HEK293 (cell line): ENCODE data around the gene TAS2R16.

Experiments used
- CTCF ChIA-PET: fragments of 350-600 bp; formaldehyde crosslinking; extraction: SDS; loops from one replicate; lab custom pipeline; 2021; ENCODE audit warnings: antibody characterized with exemption; lab: Yijun Ruan, JAX
- POLR2A ChIA-PET: fragments of 300-600 bp; formaldehyde crosslinking; extraction: SDS; loops from one replicate; lab custom pipeline; 2020; ENCODE audit warnings: antibody characterized with exemption, inconsistent platforms; lab: Yijun Ruan, JAX
- H3K27ac ChIP-seq: fragments of 200-500 bp; sonication (Bioruptor generic); 2 replicates; pipeline ENCODE4 v1.5.1; 2014; ENCODE audit warnings: low read depth, low read length, control low read depth, inconsistent platforms; ENCODE audit errors: extremely low read depth
- H3K36me3 ChIP-seq, 2 experiments: fragments of 200-500 bp in 1 of 2; sonication (Bioruptor generic) in 1 of 2; 1 replicate in 1 of 2; 2 replicates in 1 of 2; pipeline ENCODE4 v1.5.1; 2014 to 2017; ENCODE audit warnings: inconsistent platforms in 2 of 2, low read length in 2 of 2; ENCODE audit not compliant: control insufficient read depth in 2 of 2, insufficient read depth in 1 of 2
- H3K4me1 ChIP-seq: fragments of 200-500 bp; sonication (Bioruptor generic); 2 replicates; pipeline ENCODE4 v1.5.1; 2014; ENCODE audit warnings: mild to moderate bottlenecking, low read length, inconsistent platforms; ENCODE audit not compliant: control insufficient read depth, insufficient read depth
- H3K4me3 ChIP-seq: 2 replicates; pipeline ENCODE4 v1.5.1; 2011; ENCODE audit warnings: low read depth, mild to moderate bottlenecking, control low read depth, low read length, moderate library complexity
- H3K9me3 ChIP-seq: fragments of 200-500 bp; sonication (Bioruptor generic); 2 replicates; pipeline ENCODE4 v1.5.1; 2014; ENCODE audit warnings: low read depth, low read length, inconsistent platforms; ENCODE audit not compliant: control insufficient read depth, insufficient read depth
- FEZF1 ChIP-seq: fragments of 450-650 bp; formaldehyde crosslinking; IDR thresholded peaks from 2 replicates; pipeline ENCODE4 v1.5.1; 2016; ENCODE audit warnings: missing biosample characterization, missing genetic modification characterization
- PRDM1 ChIP-seq: fragments of 450-650 bp; formaldehyde crosslinking; IDR thresholded peaks from 2 replicates; pipeline ENCODE4; 2016; ENCODE audit warnings: missing biosample characterization, missing genetic modification characterization
- SCRT2 ChIP-seq: fragments of 450-650 bp; formaldehyde crosslinking; IDR thresholded peaks from 2 replicates; pipeline ENCODE4 v1.5.1; 2016; ENCODE audit warnings: missing biosample characterization, missing genetic modification characterization
- SP7 ChIP-seq: fragments of 450-650 bp; formaldehyde crosslinking; IDR thresholded peaks from 2 replicates; pipeline ENCODE4 v1.5.1; 2016; ENCODE audit warnings: missing biosample characterization, missing genetic modification characterization
- ZFP69B ChIP-seq: fragments of 450-650 bp; formaldehyde crosslinking; IDR thresholded peaks from 2 replicates; pipeline ENCODE4 v1.5.1; 2016; ENCODE audit warnings: missing biosample characterization, missing genetic modification characterization
- ZNF114 ChIP-seq: fragments of 450-650 bp; formaldehyde crosslinking; IDR thresholded peaks from 2 replicates; pipeline ENCODE4 v1.5.0; 2017; ENCODE audit warnings: missing biosample characterization, missing genetic modification characterization
- ZNF138 ChIP-seq: fragments of 450-650 bp; formaldehyde crosslinking; IDR thresholded peaks from 2 replicates; pipeline ENCODE4 v1.5.1; 2016; ENCODE audit warnings: missing biosample characterization, missing genetic modification characterization, borderline replicate concordance
- ZNF155 ChIP-seq: fragments of 450-650 bp; formaldehyde crosslinking; IDR thresholded peaks from 2 replicates; pipeline ENCODE4 v1.5.1; 2016; ENCODE audit warnings: missing biosample characterization, missing genetic modification characterization
- ZNF157 ChIP-seq: fragments of 450-650 bp; formaldehyde crosslinking; IDR thresholded peaks from 2 replicates; pipeline ENCODE4 v1.5.1; 2016; ENCODE audit warnings: missing biosample characterization, missing genetic modification characterization
- ZNF324 ChIP-seq: fragments of 450-650 bp; formaldehyde crosslinking; IDR thresholded peaks from 2 replicates; pipeline ENCODE4 v1.5.1; 2016; ENCODE audit warnings: missing biosample characterization, missing genetic modification characterization
- ZNF391 ChIP-seq: fragments of 450-650 bp; formaldehyde crosslinking; IDR thresholded peaks from 2 replicates; pipeline ENCODE4 v1.5.1; 2016; ENCODE audit warnings: low read depth, missing biosample characterization, missing genetic modification characterization, borderline replicate concordance
- ZNF404 ChIP-seq: fragments of 450-650 bp; formaldehyde crosslinking; IDR thresholded peaks from 2 replicates; pipeline ENCODE4 v1.5.1; 2017; ENCODE audit warnings: missing biosample characterization, missing genetic modification characterization
- ZNF530 ChIP-seq: fragments of 450-650 bp; formaldehyde crosslinking; IDR thresholded peaks from 2 replicates; pipeline ENCODE4 v1.5.1; 2016; ENCODE audit warnings: low read depth, missing biosample characterization, missing genetic modification characterization
- ZNF549 ChIP-seq: fragments of 450-650 bp; IDR thresholded peaks from 2 replicates; pipeline ENCODE4 v1.5.1; 2018; ENCODE audit warnings: missing biosample characterization, missing genetic modification characterization, mild to moderate bottlenecking, inconsistent platforms, moderate library complexity
- ZNF623 ChIP-seq: fragments of 450-650 bp; formaldehyde crosslinking; IDR thresholded peaks from 2 replicates; pipeline ENCODE4 v1.5.1; 2016; ENCODE audit warnings: missing biosample characterization, missing genetic modification characterization
- ZNF626 ChIP-seq: fragments of 450-650 bp; sonication (Bioruptor Pico); formaldehyde crosslinking; IDR thresholded peaks from 2 replicates; pipeline ENCODE4 v1.5.1; 2018; ENCODE audit warnings: missing biosample characterization, missing genetic modification characterization, inconsistent platforms
- ZNF629 ChIP-seq: fragments of 450-650 bp; formaldehyde crosslinking; IDR thresholded peaks from 2 replicates; pipeline ENCODE4 v1.5.1; 2017; ENCODE audit warnings: missing biosample characterization, missing genetic modification characterization
- ZNF660 ChIP-seq: fragments of 450-650 bp; IDR thresholded peaks from 2 replicates; pipeline ENCODE4 v1.5.1; 2018; ENCODE audit warnings: missing biosample characterization, mild to moderate bottlenecking, missing genetic modification characterization
- ZNF768 ChIP-seq: fragments of 450-650 bp; formaldehyde crosslinking; IDR thresholded peaks from 2 replicates; pipeline ENCODE4 v1.5.1; 2018; ENCODE audit warnings: missing biosample characterization, mild to moderate bottlenecking, missing genetic modification characterization
- ZNF785 ChIP-seq: fragments of 450-650 bp; formaldehyde crosslinking; IDR thresholded peaks from 2 replicates; pipeline ENCODE4 v1.5.1; 2016; ENCODE audit warnings: missing biosample characterization, missing genetic modification characterization
- ZNF791 ChIP-seq: fragments of 450-650 bp; formaldehyde crosslinking; IDR thresholded peaks from 2 replicates; pipeline ENCODE4 v1.5.1; 2016; ENCODE audit warnings: missing biosample characterization, missing genetic modification characterization
- TF ChIP-seq, protein P1 (sequence below): fragments of 450-650 bp; formaldehyde crosslinking; IDR thresholded peaks from 2 replicates; pipeline ENCODE4 v1.5.1; 2016; ENCODE audit warnings: missing biosample characterization, missing genetic modification characterization, low read depth
- TF ChIP-seq, protein P2 (sequence below): fragments of 450-650 bp; formaldehyde crosslinking; IDR thresholded peaks from 2 replicates; pipeline ENCODE4 v1.5.0; 2017; ENCODE audit warnings: missing biosample characterization, missing genetic modification characterization, borderline replicate concordance
- TF ChIP-seq, protein P3 (sequence below): fragments of 450-650 bp; formaldehyde crosslinking; IDR thresholded peaks from 2 replicates; pipeline ENCODE4 v1.5.1; 2017; ENCODE audit warnings: missing biosample characterization, missing genetic modification characterization
- TF ChIP-seq, protein P4 (sequence below): fragments of 450-650 bp; formaldehyde crosslinking; IDR thresholded peaks from 2 replicates; pipeline ENCODE4 v1.5.1; 2016; ENCODE audit warnings: missing biosample characterization, missing genetic modification characterization

TAS2R16 gene

DNA sequence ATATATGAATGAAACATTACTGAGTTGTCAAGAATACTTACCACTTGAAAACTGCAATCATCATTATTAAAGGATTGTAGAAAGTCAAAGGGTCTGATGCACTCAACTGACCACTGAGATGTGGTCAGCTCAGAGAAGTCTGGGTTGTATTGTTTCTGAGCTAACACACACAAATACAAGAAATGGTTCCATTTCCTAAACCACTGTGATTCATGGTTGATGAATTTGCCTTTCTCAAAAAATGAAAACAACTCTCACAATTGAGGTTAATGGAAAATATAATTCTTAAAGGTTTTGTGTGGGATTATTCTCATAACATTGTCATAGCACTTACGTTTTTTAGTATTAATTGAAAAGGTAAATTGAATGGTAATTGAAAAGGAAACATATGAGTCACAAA, 45.6 kb upstream of the TAS2R16 start (continued):
- TF ChIP-seq ZNF138 (tag by site-specific recombination), result no peak
- TF ChIP-seq, protein P1, sequence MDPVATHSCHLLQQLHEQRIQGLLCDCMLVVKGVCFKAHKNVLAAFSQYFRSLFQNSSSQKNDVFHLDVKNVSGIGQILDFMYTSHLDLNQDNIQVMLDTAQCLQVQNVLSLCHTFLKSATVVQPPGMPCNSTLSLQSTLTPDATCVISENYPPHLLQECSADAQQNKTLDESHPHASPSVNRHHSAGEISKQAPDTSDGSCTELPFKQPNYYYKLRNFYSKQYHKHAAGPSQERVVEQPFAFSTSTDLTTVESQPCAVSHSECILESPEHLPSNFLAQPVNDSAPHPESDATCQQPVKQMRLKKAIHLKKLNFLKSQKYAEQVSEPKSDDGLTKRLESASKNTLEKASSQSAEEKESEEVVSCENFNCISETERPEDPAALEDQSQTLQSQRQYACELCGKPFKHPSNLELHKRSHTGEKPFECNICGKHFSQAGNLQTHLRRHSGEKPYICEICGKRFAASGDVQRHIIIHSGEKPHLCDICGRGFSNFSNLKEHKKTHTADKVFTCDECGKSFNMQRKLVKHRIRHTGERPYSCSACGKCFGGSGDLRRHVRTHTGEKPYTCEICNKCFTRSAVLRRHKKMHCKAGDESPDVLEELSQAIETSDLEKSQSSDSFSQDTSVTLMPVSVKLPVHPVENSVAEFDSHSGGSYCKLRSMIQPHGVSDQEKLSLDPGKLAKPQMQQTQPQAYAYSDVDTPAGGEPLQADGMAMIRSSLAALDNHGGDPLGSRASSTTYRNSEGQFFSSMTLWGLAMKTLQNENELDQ (tag by site-specific recombination), result no peak

DNA sequence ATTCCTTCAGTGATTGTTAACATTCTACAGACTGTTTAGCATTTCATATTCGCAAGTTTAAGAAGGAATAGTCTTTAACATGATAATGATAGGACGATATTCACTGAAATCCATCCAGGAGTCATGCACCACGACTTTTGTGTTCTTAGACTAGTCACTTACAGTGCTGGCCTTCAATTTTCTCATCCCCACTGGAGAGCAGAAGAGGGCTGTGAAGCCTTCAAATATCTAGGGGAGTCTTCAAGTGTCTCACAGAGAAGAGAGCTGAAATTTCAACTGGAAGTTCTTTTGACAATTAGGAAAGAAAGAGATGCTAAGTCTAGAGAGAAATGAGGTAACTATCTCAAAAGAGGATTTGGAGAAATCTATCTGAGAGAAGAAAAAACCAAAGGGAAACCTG, 43.8 kb upstream of the TAS2R16 start:
- no peaks in the 10 kb centered on the region for H3K36me3 ChIP-seq
- POLR2A ChIA-PET, result no interaction called here

DNA sequence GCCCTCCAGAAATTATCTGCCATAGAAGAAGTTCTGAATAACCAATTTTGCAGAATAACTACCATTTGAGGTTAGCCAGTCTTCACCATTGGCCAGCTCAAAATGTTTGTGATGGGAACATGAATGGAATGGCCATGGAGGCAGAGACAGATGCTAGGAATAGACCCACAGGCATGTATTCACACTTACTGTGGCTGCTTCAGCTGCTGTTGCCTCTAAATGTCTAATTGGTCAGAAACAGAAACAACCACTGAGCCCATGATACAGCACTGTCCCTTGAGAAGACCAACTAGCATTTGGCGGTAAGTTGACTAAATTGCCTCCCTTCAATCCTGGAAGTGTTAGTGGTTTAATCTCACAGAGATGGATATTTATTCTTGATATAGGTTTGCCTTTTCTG, 38.6 kb upstream of the TAS2R16 start:
- Histone ChIP-seq H3K4me1 (no peaks in the 10 kb centered on the region), H3K4me3 (no peak overlapping the region), H3K27ac (no peak overlapping the region), H3K9me3 (no peaks in the 10 kb centered on the region), H3K36me3 (no peaks in the 10 kb centered on the region)
- CTCF ChIA-PET, result no interaction called here
- no peak for TF ChIP-seq ZNF530 (tag by site-specific recombination)
- POLR2A ChIA-PET, result no interaction called here

More for the DNA sequence above, 43.8 kb upstream of the TAS2R16 start:
- Histone ChIP-seq H3K4me3 (no peak overlapping the region), H3K27ac (no peak overlapping the region), H3K9me3 (no peaks in the 10 kb centered on the region), H3K4me1 (no peaks in the 10 kb centered on the region)
- no peak for TF ChIP-seq ZNF155
- no peak for TF ChIP-seq ZNF114 (tag by site-specific recombination)
- TF ChIP-seq ZNF660 (tag by site-specific recombination), result no peak
- no peak for TF ChIP-seq ZFP69B (tag by site-specific recombination)
- no peak for TF ChIP-seq FEZF1
- TF ChIP-seq, protein P2, sequence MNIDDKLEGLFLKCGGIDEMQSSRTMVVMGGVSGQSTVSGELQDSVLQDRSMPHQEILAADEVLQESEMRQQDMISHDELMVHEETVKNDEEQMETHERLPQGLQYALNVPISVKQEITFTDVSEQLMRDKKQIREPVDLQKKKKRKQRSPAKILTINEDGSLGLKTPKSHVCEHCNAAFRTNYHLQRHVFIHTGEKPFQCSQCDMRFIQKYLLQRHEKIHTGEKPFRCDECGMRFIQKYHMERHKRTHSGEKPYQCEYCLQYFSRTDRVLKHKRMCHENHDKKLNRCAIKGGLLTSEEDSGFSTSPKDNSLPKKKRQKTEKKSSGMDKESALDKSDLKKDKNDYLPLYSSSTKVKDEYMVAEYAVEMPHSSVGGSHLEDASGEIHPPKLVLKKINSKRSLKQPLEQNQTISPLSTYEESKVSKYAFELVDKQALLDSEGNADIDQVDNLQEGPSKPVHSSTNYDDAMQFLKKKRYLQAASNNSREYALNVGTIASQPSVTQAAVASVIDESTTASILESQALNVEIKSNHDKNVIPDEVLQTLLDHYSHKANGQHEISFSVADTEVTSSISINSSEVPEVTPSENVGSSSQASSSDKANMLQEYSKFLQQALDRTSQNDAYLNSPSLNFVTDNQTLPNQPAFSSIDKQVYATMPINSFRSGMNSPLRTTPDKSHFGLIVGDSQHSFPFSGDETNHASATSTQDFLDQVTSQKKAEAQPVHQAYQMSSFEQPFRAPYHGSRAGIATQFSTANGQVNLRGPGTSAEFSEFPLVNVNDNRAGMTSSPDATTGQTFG, result no peak
- no peak for TF ChIP-seq ZNF138 (tag by site-specific recombination)
- no peak for TF ChIP-seq ZNF623 (tag by site-specific recombination)
- TF ChIP-seq ZNF791, result no peak
- no peak for TF ChIP-seq ZNF404 (tag by site-specific recombination)
- no peak for TF ChIP-seq SCRT2 (tag by site-specific recombination)
- no peak for TF ChIP-seq ZNF391 (tag by site-specific recombination)
- TF ChIP-seq ZNF626, result no peak
- TF ChIP-seq ZNF785 (tag by site-specific recombination), result no peak
- TF ChIP-seq ZNF324 (tag by site-specific recombination), result no peak
- TF ChIP-seq SP7 (tag by site-specific recombination), result no peak
- CTCF ChIA-PET, result no interaction called here

DNA sequence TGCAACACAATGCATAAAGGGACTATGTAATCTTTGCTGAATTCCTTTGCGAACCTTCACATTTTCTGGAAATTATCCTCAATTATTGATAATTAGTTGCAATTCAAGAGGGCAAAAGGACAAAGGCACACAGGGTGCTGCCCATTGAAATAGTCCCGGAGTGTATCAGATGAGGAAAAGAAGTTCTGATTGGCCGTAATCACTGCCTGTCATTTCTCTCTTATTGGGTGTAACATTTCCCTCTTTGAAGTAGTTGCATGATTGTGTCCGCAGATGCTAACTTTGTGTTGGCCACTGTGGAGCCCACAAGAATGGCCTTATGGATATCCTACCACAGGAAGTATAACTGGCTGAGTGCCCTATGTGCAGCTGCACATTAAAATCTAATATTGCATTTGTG, 35.1 kb upstream of the TAS2R16 start:
- Histone ChIP-seq H3K4me3 (no peak overlapping the region), H3K4me1 (no peaks in the 10 kb centered on the region), H3K27ac (no peak overlapping the region), H3K9me3 (no peaks in the 10 kb centered on the region), H3K36me3 (no peaks in the 10 kb centered on the region)
- ChIA-PET POLR2A (no interaction called here), CTCF (no interaction called here)
- TF ChIP-seq ZNF157 (no peak), ZNF549 (tag by site-specific recombination) (no peak), ZNF768 (tag by site-specific recombination) (no peak), ZNF629 (tag by site-specific recombination) (no peak), PRDM1 (tag by site-specific recombination) (no peak)
- TF ChIP-seq, protein P3, sequence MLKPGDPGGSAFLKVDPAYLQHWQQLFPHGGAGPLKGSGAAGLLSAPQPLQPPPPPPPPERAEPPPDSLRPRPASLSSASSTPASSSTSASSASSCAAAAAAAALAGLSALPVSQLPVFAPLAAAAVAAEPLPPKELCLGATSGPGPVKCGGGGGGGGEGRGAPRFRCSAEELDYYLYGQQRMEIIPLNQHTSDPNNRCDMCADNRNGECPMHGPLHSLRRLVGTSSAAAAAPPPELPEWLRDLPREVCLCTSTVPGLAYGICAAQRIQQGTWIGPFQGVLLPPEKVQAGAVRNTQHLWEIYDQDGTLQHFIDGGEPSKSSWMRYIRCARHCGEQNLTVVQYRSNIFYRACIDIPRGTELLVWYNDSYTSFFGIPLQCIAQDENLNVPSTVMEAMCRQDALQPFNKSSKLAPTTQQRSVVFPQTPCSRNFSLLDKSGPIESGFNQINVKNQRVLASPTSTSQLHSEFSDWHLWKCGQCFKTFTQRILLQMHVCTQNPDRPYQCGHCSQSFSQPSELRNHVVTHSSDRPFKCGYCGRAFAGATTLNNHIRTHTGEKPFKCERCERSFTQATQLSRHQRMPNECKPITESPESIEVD, result no peak
- TF ChIP-seq, protein P4, sequence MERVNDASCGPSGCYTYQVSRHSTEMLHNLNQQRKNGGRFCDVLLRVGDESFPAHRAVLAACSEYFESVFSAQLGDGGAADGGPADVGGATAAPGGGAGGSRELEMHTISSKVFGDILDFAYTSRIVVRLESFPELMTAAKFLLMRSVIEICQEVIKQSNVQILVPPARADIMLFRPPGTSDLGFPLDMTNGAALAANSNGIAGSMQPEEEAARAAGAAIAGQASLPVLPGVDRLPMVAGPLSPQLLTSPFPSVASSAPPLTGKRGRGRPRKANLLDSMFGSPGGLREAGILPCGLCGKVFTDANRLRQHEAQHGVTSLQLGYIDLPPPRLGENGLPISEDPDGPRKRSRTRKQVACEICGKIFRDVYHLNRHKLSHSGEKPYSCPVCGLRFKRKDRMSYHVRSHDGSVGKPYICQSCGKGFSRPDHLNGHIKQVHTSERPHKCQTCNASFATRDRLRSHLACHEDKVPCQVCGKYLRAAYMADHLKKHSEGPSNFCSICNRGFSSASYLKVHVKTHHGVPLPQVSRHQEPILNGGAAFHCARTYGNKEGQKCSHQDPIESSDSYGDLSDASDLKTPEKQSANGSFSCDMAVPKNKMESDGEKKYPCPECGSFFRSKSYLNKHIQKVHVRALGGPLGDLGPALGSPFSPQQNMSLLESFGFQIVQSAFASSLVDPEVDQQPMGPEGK, result no peak
- TF ChIP-seq, all 188 proteins: peak for 0
